Activated CD8-positive, alpha-beta T cell treated with anti-CD3 and anti-CD28 coated beads, Interleukin-2, amount 10 ng/mL, durations not matched to agents 7 days and 5 days (primary cell): ENCODE measurements around the gene CCR3. TPM values are rescaled to one million over a fixed set of nuclear protein-coding genes. Genes with fewer than 3 reads are reported as not detected.

Experiments used
- ATAC-seq: fragments of 150-1000 bp; cut with Tn5 transposase; one replicate; pipeline ENCODE4 v1.10.0; 2021; ENCODE audit warnings: moderate library complexity
- CTCF ChIA-PET: fragments of 350-600 bp; sonication (Branson Sonifier 250); formaldehyde crosslinking; loops from one replicate; lab custom pipeline; 2021; ENCODE audit warnings: antibody characterized with exemption; lab: Charles Lee
- POLR2A ChIA-PET: fragments of 350-600 bp; sonication (Branson Sonifier 250); formaldehyde crosslinking; loops from one replicate; lab custom pipeline; 2021; ENCODE audit warnings: antibody characterized with exemption; lab: Charles Lee
- DNase-seq: peaks from one replicate; pipeline ENCODE4 v3.0.0-alpha.2; 2020
- H3K27ac Mint-ChIP-seq: one replicate; pipeline ENCODE4 v1.8.0; 2021; ENCODE audit warnings: mild to moderate bottlenecking, mixed read lengths
- H3K27me3 Mint-ChIP-seq: one replicate; pipeline ENCODE4 v1.8.0; 2021; ENCODE audit warnings: low read depth, mixed read lengths
- H3K36me3 Mint-ChIP-seq: one replicate; pipeline ENCODE4 v1.8.0; 2021; ENCODE audit warnings: low read depth, mixed read lengths
- H3K4me1 Mint-ChIP-seq: one replicate; pipeline ENCODE4 v1.8.0; 2021; ENCODE audit warnings: low read depth, mixed read lengths
- H3K4me3 Mint-ChIP-seq: one replicate; pipeline ENCODE4 v1.8.0; 2021; ENCODE audit warnings: mild to moderate bottlenecking, mixed read lengths
- H3K9me3 Mint-ChIP-seq: one replicate; pipeline ENCODE4 v1.8.0; 2022; ENCODE audit warnings: mixed read lengths; ENCODE audit not compliant: insufficient read depth
- total RNA-seq, 2 experiments: library from RNA; stranded (reverse); gene quantifications; one replicate each; pipeline ENCODE4 v1.2.3, GENCODE V29; 2021

The CCR3 gene
- total RNA-seq, 2 experiments from 2014 or later: 0.34 to 0.37 TPM

- Mint-ChIP-seq H3K9me3 (no peaks in the 10 kb centered on the region), H3K27ac (no peak overlapping the region), H3K4me3 (no peak overlapping the region), H3K27me3 (peaks cover 40% of the 10 kb centered on the region), H3K4me1 (peaks cover 21% of the 10 kb centered on the region), H3K36me3 (no peaks in the 10 kb centered on the region)
- DNase-seq: no peak
- ATAC-seq: no peak
- ChIA-PET CTCF (interaction anchor here (1.3 kb wide), 1 partner anchor 162 kb away, joined by 3 read pairs; no protein-coding TSS in a partner anchor), POLR2A (no interaction called here)
Observed at GRCh38 chr3:46239952-46240351, 2.3 kb upstream of the CCR3 start.

- ATAC-seq: no peak
- ChIA-PET POLR2A (no interaction called here), CTCF (interaction anchor here (1.1 to 1.4 kb wide), 2 partner anchors 10 to 21 kb away, joined by 4 to 7 read pairs; no protein-coding TSS in a partner anchor)
- H3K27me3 Mint-ChIP-seq: peaks cover 27% of the 10 kb centered on the region
- peaks cover 6% of the 10 kb centered on the region for H3K4me1 Mint-ChIP-seq
- no peaks in the 10 kb centered on the region for H3K9me3 Mint-ChIP-seq
- no peak overlapping the region for H3K4me3 Mint-ChIP-seq
- H3K27ac Mint-ChIP-seq: no peak overlapping the region
- no peak for DNase-seq
- no peaks in the 10 kb centered on the region for H3K36me3 Mint-ChIP-seq
Observed at GRCh38 chr3:46243560-46243959, 1.3 kb downstream of the CCR3 start.

DNA sequence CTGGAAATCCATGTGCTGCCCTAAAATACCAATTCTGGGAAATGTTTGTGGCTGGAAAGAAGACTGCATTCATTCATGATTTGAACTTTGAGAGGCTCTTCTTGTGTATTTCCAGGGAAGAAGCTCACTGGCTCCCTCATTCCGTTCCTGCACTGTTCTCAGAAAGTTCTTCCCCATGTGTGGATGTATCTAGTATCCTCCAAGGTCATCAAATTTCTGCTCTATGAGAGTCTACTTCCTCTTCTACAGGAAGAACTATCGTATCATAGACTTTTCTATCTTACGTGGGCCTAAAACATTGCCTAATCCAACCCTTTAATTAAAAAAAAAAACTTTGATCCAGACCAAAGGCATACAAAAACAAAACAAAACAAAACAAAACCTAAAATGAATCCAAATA lies 2.9 kb downstream of the CCR3 start:
- H3K27ac Mint-ChIP-seq: no peak overlapping the region
- no peak for DNase-seq
- no peak overlapping the region for H3K4me3 Mint-ChIP-seq
- no peaks in the 10 kb centered on the region for H3K9me3 Mint-ChIP-seq
- peaks cover 6% of the 10 kb centered on the region for H3K4me1 Mint-ChIP-seq
- H3K27me3 Mint-ChIP-seq: peaks cover 20% of the 10 kb centered on the region
- CTCF ChIA-PET: interaction anchor here (0.7 to 1.3 kb wide), 3 partner anchors 31 to 271 kb away, joined by 3 to 5 read pairs (median 3); no protein-coding TSS in a partner anchor
- no peak for ATAC-seq
- H3K36me3 Mint-ChIP-seq: no peaks in the 10 kb centered on the region
- POLR2A ChIA-PET: no interaction called here

DNA sequence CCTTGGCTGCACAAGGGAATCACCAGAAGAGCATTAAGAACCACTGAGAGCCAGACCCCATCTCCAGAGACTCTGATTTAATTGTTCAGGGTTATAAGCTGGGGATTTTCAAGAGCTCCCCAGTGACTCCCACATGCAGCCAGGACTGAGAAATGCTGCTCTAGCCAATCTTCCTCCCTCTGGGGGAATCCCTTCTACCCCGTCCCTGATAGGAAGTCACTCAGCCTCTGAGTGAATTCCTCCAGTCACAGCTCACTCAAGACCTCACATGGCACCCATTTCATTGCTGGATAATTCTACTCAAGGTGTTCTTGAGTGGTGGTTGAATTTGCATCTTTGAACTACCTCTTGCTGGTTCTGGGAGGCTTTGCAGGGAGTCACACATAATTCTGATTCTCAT lies 10.7 kb downstream of the CCR3 start:
- no peak for ATAC-seq
- Mint-ChIP-seq H3K9me3 (peaks cover 6% of the 10 kb centered on the region), H3K27me3 (peaks cover 44% of the 10 kb centered on the region), H3K36me3 (peaks cover 4% of the 10 kb centered on the region), H3K27ac (no peak overlapping the region), H3K4me1 (no peaks in the 10 kb centered on the region), H3K4me3 (no peak overlapping the region)
- CTCF ChIA-PET: interaction anchor here (0.8 to 2.0 kb wide), 4 partner anchors 14 to 169 kb away, joined by 3 to 7 read pairs (median 4); no protein-coding TSS in a partner anchor
- POLR2A ChIA-PET: no interaction called here
- no peak for DNase-seq

DNA sequence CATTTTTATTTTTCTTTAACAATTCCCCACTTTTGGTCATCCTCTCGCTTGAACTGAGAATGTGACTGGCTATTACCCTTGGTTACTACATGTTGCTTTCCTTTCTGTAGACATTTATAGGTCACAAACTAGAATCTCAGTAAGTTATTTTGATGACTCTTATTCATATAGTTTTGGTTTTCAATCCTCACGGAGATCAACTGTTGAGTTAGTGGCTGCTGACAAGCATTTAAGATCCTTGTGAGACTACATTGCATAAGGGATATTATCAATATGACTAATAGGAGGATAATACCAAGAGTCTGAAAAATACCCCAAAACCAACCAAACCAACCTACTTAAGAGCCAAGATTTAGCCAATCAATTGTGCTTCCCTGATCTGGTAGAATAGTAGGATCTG lies 16.3 kb downstream of the CCR3 start:
- DNase-seq (no peak), ATAC-seq (no peak)
- peaks cover 27% of the 10 kb centered on the region for H3K9me3 Mint-ChIP-seq
- ChIA-PET POLR2A (no interaction called here), CTCF (interaction anchor here (1.4 kb wide), 1 partner anchor 110 kb away, joined by 4 read pairs; no protein-coding TSS in a partner anchor)
- H3K4me3 Mint-ChIP-seq: no peak overlapping the region
- H3K36me3 Mint-ChIP-seq: peaks cover 31% of the 10 kb centered on the region
- H3K4me1 Mint-ChIP-seq: peaks cover 18% of the 10 kb centered on the region
- no peak overlapping the region for H3K27ac Mint-ChIP-seq
- peaks cover 20% of the 10 kb centered on the region for H3K27me3 Mint-ChIP-seq

DNA sequence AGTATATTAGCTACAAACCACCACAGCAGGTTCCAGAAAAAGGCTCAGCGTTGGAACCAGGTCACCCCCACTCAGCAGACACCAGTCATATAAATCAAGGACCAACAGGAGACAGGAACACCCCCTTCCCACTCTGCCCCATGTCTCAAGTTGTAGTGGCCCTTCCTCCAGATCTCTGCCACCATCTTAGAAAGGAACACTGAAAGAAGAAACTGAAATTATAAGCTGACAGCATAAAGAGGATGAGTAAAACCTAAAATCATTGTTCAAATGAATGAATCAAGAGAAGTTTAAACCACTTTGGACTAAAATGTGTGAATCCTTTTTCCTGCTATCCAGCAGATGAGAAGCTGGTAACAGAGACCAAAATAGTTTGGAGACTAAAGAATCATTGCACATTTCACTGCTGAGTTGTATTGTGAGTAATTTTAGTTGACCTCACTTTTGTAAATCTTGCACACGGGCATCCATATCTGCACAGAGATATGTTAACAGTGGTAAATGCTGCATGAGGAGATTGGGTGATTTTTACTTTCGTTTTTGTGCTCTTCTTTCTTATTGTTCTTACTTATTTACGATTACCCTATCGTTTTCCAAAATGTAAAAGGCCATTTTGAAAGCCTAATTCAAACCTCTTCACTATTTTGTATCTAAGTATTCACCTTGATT lies 19.8 kb downstream of the CCR3 start:
- ChIA-PET POLR2A (interaction anchor here (0.7 kb wide), 1 partner anchor 93 kb away, joined by 3 read pairs; no protein-coding TSS in a partner anchor), CTCF (interaction anchor here (0.5 to 1.6 kb wide), 6 partner anchors 14 to 167 kb away, joined by 3 to 4 read pairs (median 3); no protein-coding TSS in a partner anchor)

DNA sequence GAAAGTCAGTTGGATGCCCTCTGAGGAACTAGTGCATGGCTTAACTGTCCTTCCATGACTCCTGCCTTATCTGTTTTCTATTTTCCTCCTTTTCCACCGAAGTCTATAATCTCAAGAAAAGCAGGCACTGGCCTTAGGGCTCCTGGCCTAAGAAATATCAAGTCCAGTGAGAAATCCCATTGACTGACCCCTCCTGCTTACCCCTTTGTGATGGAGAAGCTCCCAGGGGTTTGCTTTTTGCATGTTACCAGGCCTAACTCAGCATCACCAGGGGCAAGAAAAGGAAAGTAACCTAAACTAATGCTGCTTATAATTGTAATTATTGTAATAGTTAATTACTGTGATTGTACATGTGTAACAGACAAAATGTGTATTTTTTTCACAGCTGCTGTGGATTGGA lies 21.7 kb downstream of the CCR3 start:
- Mint-ChIP-seq H3K36me3 (peaks cover 24% of the 10 kb centered on the region), H3K4me1 (peaks cover 37% of the 10 kb centered on the region), H3K4me3 (no peak overlapping the region), H3K9me3 (peaks cover 21% of the 10 kb centered on the region), H3K27ac (no peak overlapping the region), H3K27me3 (no peaks in the 10 kb centered on the region)
- ChIA-PET CTCF (interaction anchor here (1.6 to 4.1 kb wide), 2 partner anchors 51 to 105 kb away, joined by 3 to 29 read pairs; partner anchors contain the start of gene CCR5), POLR2A (no interaction called here)
- ATAC-seq (no peak), DNase-seq (no peak)

More for the DNA sequence above, 19.8 kb downstream of the CCR3 start:
- Mint-ChIP-seq H3K4me3 (no peak overlapping the region), H3K27me3 (no peaks in the 10 kb centered on the region), H3K4me1 (peaks cover 24% of the 10 kb centered on the region), H3K9me3 (peaks cover 21% of the 10 kb centered on the region), H3K27ac (peak overlapping the region; percentile 50), H3K36me3 (peaks cover 26% of the 10 kb centered on the region)
- DNase-seq (no peak), ATAC-seq (no peak)

DNA sequence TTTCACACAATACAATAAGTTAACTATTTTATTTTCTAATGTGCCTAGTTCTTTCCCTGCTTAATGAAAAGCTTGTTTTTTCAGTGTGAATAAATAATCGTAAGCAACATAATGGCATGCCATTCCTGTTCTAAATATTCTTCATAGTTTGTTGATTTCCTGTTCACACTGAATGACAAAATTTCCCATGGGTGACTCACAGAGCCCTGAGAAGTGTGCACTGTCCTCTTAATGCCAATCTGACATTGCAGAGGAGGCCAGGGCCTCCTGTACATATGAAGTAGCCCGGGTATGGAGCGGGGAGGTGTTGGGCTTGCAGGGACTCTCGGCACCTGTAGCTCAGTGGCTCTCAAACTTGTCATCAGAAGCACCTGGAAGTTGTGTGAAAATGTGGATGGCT lies 24.3 kb downstream of the CCR3 start:
- no peak for ATAC-seq
- H3K4me3 Mint-ChIP-seq: no peak overlapping the region
- DNase-seq: no peak
- H3K4me1 Mint-ChIP-seq: peaks cover 51% of the 10 kb centered on the region
- no peak overlapping the region for H3K27ac Mint-ChIP-seq
- H3K36me3 Mint-ChIP-seq: peaks cover 15% of the 10 kb centered on the region
- CTCF ChIA-PET: interaction anchor here (0.7 to 4.1 kb wide), 13 partner anchors 10 to 188 kb away, joined by 3 to 29 read pairs (median 4); partner anchors contain the start of genes CCR1 and CCR5
- POLR2A ChIA-PET: interaction anchor here (1.2 to 1.7 kb wide), 2 partner anchors 9 to 32 kb away, joined by 3 to 4 read pairs; no protein-coding TSS in a partner anchor
- H3K27me3 Mint-ChIP-seq: no peaks in the 10 kb centered on the region
- H3K9me3 Mint-ChIP-seq: peaks cover under 1% of the 10 kb centered on the region

DNA sequence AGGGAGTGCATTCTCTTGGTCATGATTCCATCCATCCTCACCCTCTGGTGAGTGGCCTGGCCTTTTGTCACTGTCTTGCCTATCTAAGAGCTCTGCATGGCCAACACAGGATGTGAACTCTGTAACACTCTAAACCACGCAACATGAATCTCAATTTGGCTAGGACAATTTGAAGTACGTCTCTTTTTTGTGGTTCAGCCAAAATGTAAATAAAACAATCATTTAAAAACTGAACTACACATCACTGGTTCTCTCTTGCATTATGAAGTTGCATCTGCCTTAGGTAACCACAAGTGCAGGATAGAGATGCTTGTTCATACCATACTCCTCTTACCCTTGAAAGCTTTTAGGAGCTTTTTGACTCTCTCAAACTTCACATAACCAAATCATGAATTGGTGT lies 27.3 kb downstream of the CCR3 start:
- H3K27ac Mint-ChIP-seq: peak overlapping the region; percentile 43
- ChIA-PET POLR2A (interaction anchor here (0.9 to 1.3 kb wide), 5 partner anchors 11 to 100 kb away, joined by 3 to 4 read pairs (median 3); no protein-coding TSS in a partner anchor), CTCF (interaction anchor here (0.6 to 2.9 kb wide), 17 partner anchors 9 to 565 kb away, joined by 3 to 43 read pairs (median 5); partner anchors contain the start of genes CCR1 and CCR5)
- no peak overlapping the region for H3K4me3 Mint-ChIP-seq
- H3K9me3 Mint-ChIP-seq: peaks cover 8% of the 10 kb centered on the region
- ATAC-seq (peak; percentile 79), DNase-seq (peak; percentile 48)
- peaks cover 21% of the 10 kb centered on the region for H3K36me3 Mint-ChIP-seq
- peaks cover 47% of the 10 kb centered on the region for H3K4me1 Mint-ChIP-seq
- peaks cover 3% of the 10 kb centered on the region for H3K27me3 Mint-ChIP-seq

DNA sequence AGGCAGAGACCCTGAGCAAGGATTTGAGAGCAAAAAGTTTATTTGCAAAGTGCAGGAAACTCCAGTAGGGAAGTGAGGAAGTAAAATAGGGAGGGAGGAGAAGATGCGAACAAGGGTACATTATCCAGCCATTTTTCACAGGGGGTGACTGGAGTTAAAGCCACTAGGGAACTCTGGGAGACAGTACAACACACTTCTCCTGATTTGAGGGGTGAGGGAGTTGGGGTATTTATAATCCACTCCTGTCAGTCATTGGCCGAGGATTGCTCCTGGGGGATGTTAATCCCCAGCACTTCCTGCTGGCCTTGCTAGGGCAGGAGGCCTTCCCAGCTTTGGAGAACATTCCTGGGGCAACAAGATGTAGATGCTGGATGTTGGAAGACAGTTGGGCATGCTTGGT lies 28.2 kb downstream of the CCR3 start:
- Mint-ChIP-seq H3K9me3 (peaks cover 8% of the 10 kb centered on the region), H3K27ac (peak overlapping the region; percentile 27), H3K36me3 (peaks cover 21% of the 10 kb centered on the region), H3K4me3 (no peak overlapping the region), H3K4me1 (peaks cover 53% of the 10 kb centered on the region), H3K27me3 (peaks cover 3% of the 10 kb centered on the region)
- ChIA-PET POLR2A (interaction anchor here (1.0 to 1.1 kb wide), 2 partner anchors 13 to 99 kb away, joined by 3 to 4 read pairs; no protein-coding TSS in a partner anchor), CTCF (interaction anchor here (1.0 to 2.9 kb wide), 4 partner anchors 10 to 100 kb away, joined by 3 to 43 read pairs (median 10); partner anchors contain the start of gene CCR5)
- no peak for DNase-seq
- no peak for ATAC-seq

DNA sequence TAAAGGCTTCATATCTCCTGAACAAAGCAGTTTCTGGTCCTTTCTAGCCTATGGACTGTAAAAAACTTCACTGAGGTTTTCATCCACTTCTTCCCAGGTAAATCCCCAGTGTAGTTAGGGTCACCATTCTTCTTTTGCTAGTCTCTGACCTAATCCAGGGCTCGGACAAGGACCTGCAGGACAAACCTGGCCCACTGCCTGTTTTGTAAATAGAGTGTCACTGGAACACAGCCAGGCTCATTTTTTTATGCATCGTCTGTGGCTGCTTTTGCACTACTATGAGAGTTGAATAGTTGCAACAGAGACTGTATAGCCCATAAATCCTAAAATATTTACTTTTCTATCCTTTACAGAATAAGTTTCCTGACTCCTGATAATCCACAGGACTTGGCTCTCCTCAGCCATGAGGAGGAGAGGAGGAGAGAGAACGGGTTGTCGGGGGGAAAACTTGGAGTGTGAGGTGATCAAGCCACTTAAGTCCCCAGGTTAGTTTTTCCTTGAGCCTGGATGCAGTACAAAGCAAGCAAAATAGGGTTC lies 29.0 kb downstream of the CCR3 start:
- Mint-ChIP-seq H3K9me3 (peaks cover 8% of the 10 kb centered on the region), H3K27me3 (peaks cover 3% of the 10 kb centered on the region), H3K4me3 (no peak overlapping the region), H3K4me1 (peaks cover 57% of the 10 kb centered on the region), H3K27ac (no peak overlapping the region), H3K36me3 (peaks cover 21% of the 10 kb centered on the region)
- DNase-seq (no peak), ATAC-seq (no peak)
- CTCF ChIA-PET: interaction anchor here (1.0 to 2.9 kb wide), 2 partner anchors 99 to 156 kb away, joined by 3 to 43 read pairs; partner anchors contain the start of gene CCR5
- POLR2A ChIA-PET: no interaction called here
